Esophagus (tissue), 2 donors: ENCODE results near the gene CFLAR. TPM values are rescaled to one million over a fixed set of nuclear protein-coding genes. Genes with fewer than 3 reads are reported as not detected.

Experiments used
- H3K27ac ChIP-seq, 2 donors: one replicate each; pipeline ENCODE4 v1.5.1; 2013; ENCODE audit warnings: low read depth in 2 of 2, mild to moderate bottlenecking in 2 of 2, inconsistent platforms in 1 of 2, low read length in 1 of 2, moderate library complexity in 1 of 2
- H3K27me3 ChIP-seq, 2 donors: one replicate each; pipeline ENCODE4 v1.6.1; 2013; ENCODE audit warnings: low read length in 2 of 2, control low read depth in 1 of 2, mild to moderate bottlenecking in 1 of 2; ENCODE audit not compliant: insufficient read depth in 2 of 2, control insufficient read depth in 1 of 2
- H3K36me3 ChIP-seq, 2 donors: one replicate each; pipeline ENCODE4 v1.6.1; 2013; ENCODE audit warnings: low read length in 1 of 2; ENCODE audit not compliant: control insufficient read depth in 2 of 2, insufficient read depth in 2 of 2
- H3K4me1 ChIP-seq, 2 donors: one replicate each; pipeline ENCODE4 v1.6.1; 2013; ENCODE audit warnings: low read length in 1 of 2; ENCODE audit not compliant: control insufficient read depth in 2 of 2, insufficient read depth in 2 of 2
- H3K4me3 ChIP-seq, 2 donors: one replicate each; pipeline ENCODE4 v1.5.1; 2013; ENCODE audit warnings: low read length in 2 of 2, mild to moderate bottlenecking in 2 of 2, low read depth in 1 of 2, moderate library complexity in 1 of 2
- H3K9me3 ChIP-seq, 2 donors: one replicate each; pipeline ENCODE4 v1.6.1; 2013; ENCODE audit warnings: mild to moderate bottlenecking in 2 of 2, low read depth in 1 of 2, low read length in 1 of 2, moderate library complexity in 1 of 2; ENCODE audit not compliant: control insufficient read depth in 2 of 2, insufficient read depth in 1 of 2
- WGBS, 2 donors: extraction: QIAGEN DNeasy Blood & Tissue Kit; methylation state at CpG; one replicate each; pipeline ENCODE4 v1.1.7; 2013; 5-methylcytosine and 5-hydroxymethylcytosine counted together
- polyA plus RNA-seq, 2 donors: library from polyadenylated mRNA; stranded (reverse); fragments of 200-250 nt; gene quantifications; one replicate each; pipeline ENCODE4 v1.2.3, GENCODE V29; 2013
- donor health status: healthy with polysubstance abuse.
- donor health status: Bipolar disorder and iron deficiency.

The CFLAR gene
- polyA plus RNA-seq, 2 donors: 39.6 to 58.5 TPM

- Histone ChIP-seq H3K4me3 (no peak overlapping the region), H3K27ac (no peak overlapping the region), H3K27me3 (no peaks in the 10 kb centered on the region), H3K9me3 (no peaks in the 10 kb centered on the region), H3K4me1 (no peaks in the 10 kb centered on the region), H3K36me3 (no peaks in the 10 kb centered on the region)
- WGBS, 2 donors: 96 to 97% methylated on average over 3 of the region's 3 CpGs
Observed at GRCh38 chr2:201100497-201100896, 15.5 kb upstream of the CFLAR start.

- Histone ChIP-seq H3K4me1 (no peaks in the 10 kb centered on the region), H3K27me3 (no peaks in the 10 kb centered on the region), H3K9me3 (no peaks in the 10 kb centered on the region), H3K27ac (no peak overlapping the region), H3K4me3 (no peak overlapping the region), H3K36me3 (no peaks in the 10 kb centered on the region)
- WGBS, 2 donors: 94 to 96% methylated on average over 1 of the region's 1 CpG
Observed at GRCh38 chr2:201105759-201106158, 10.2 kb upstream of the CFLAR start.

- Histone ChIP-seq H3K36me3 (no peaks in the 10 kb centered on the region), H3K9me3 (no peaks in the 10 kb centered on the region), H3K4me1 (no peaks in the 10 kb centered on the region), H3K27ac (no peak overlapping the region), H3K27me3 (no peaks in the 10 kb centered on the region), H3K4me3 (no peak overlapping the region)
- WGBS, 2 donors: 95 to 96% methylated on average over 2 of the region's 2 CpGs
Observed at GRCh38 chr2:201107624-201108023, 8.3 kb upstream of the CFLAR start.

GRCh38 chr2:201108341-201108740 lies 7.6 kb upstream of the CFLAR start:
- WGBS, 2 donors: 90 to 94% methylated on average over 2 of the region's 2 CpGs
- no peaks in the 10 kb centered on the region for H3K9me3 ChIP-seq

GRCh38 chr2:201109186-201109585 lies 6.8 kb upstream of the CFLAR start:
- no peaks in the 10 kb centered on the region for H3K4me1 ChIP-seq
- H3K9me3 ChIP-seq: no peaks in the 10 kb centered on the region
- no peak overlapping the region for H3K4me3 ChIP-seq
- H3K27me3 ChIP-seq: no peaks in the 10 kb centered on the region
- 94 to 98% methylated on average over 4 of the region's 4 CpGs for WGBS, 2 donors
- no peaks in the 10 kb centered on the region for H3K36me3 ChIP-seq
- no peak overlapping the region for H3K27ac ChIP-seq

More at GRCh38 chr2:201108341-201108740, 7.6 kb upstream of the CFLAR start:
- H3K27me3 ChIP-seq: no peaks in the 10 kb centered on the region
- H3K4me1 ChIP-seq: no peaks in the 10 kb centered on the region
- H3K4me3 ChIP-seq: no peak overlapping the region
- H3K36me3 ChIP-seq: no peaks in the 10 kb centered on the region
- no peak overlapping the region for H3K27ac ChIP-seq

- no peaks in the 10 kb centered on the region for H3K36me3 ChIP-seq
- no peak overlapping the region for H3K4me3 ChIP-seq
- H3K4me1 ChIP-seq: no peaks in the 10 kb centered on the region
- no peak overlapping the region for H3K27ac ChIP-seq
- no peaks in the 10 kb centered on the region for H3K9me3 ChIP-seq
- no peaks in the 10 kb centered on the region for H3K27me3 ChIP-seq
Observed at GRCh38 chr2:201110615-201111014, 5.3 kb upstream of the CFLAR start.

GRCh38 chr2:201111096-201111495 lies 4.9 kb upstream of the CFLAR start:
- Histone ChIP-seq H3K36me3 (no peaks in the 10 kb centered on the region), H3K9me3 (no peaks in the 10 kb centered on the region), H3K27me3 (no peaks in the 10 kb centered on the region), H3K4me1 (no peaks in the 10 kb centered on the region), H3K27ac (no peak overlapping the region), H3K4me3 (no peak overlapping the region)
- 94 to 96% methylated on average over 3 of the region's 3 CpGs for WGBS, 2 donors

- no peak overlapping the region for H3K27ac ChIP-seq
- peaks cover 0 to 2% of the 10 kb centered on the region in 2 donors for H3K4me1 ChIP-seq
- H3K4me3 ChIP-seq: no peak overlapping the region
- 77 to 83% methylated on average over 4 of the region's 4 CpGs for WGBS, 2 donors
- no peaks in the 10 kb centered on the region for H3K36me3 ChIP-seq
- no peaks in the 10 kb centered on the region for H3K27me3 ChIP-seq
- H3K9me3 ChIP-seq: no peaks in the 10 kb centered on the region
Observed at GRCh38 chr2:201114350-201114749, 1.6 kb upstream of the CFLAR start.

- Histone ChIP-seq H3K27ac (no peak overlapping the region), H3K4me3 (no peak overlapping the region), H3K36me3 (no peaks in the 10 kb centered on the region), H3K27me3 (no peaks in the 10 kb centered on the region), H3K4me1 (peaks cover 0 to 2% of the 10 kb centered on the region in 2 donors), H3K9me3 (no peaks in the 10 kb centered on the region)
Observed at GRCh38 chr2:201114846-201115245, 1.1 kb upstream of the CFLAR start.

GRCh38 chr2:201116959-201117734 lies 1.2 kb downstream of the CFLAR start:
- no peaks in the 10 kb centered on the region for H3K27me3 ChIP-seq
- no peaks in the 10 kb centered on the region for H3K9me3 ChIP-seq
- H3K27ac ChIP-seq: peak overlapping the region; percentile 99 to 100
- H3K4me3 ChIP-seq: peak overlapping the region; percentile 90 to 93
- WGBS, 2 donors: 1% methylated on average over 22 of the region's 22 CpGs
- H3K4me1 ChIP-seq: peaks cover 0 to 2% of the 10 kb centered on the region in 2 donors
- H3K36me3 ChIP-seq: no peaks in the 10 kb centered on the region
